Measurements from ENCODE around the gene IGFBP3. TPM values are rescaled to one million over a fixed set of nuclear protein-coding genes. Genes with fewer than 3 reads are reported as not detected.

IGFBP3 gene
- total and polyA plus RNA-seq, 2 of the 13 experiments (the other 11 are each of a cell fraction or from before 2014, with no cell fraction given) = 57.5 TPM; not detected in 1

DNA sequence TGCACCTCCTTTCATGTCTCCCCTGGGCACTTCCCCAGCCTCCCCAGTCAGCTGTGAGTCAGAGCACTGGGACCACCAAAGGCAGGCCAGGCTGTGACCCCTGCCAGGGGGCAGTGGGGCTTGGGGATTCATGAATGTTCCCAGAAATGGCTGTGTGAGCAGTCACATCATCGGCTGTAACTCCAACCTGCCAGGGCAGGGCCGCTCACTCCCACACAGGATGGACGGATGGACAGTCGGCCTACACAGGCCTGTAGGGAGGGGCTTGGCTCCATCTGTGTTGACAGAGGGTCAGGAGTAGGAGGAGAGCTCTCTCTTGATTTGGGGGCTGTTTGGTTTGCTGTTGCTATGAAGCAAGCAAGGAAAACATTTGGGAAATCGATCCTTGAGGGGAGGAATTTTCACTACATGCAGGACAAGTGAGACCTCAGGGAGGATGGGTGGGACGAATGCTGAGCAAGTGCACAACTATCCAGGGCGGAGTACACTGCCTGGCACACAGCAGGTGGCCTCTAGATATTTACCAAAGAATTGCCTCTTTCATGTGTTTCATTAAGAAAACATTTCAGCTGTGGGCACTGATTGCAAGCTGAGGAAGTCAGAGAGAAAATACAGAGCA lies 35.7 kb downstream of the IGFBP3 start (continued):
- TF ChIP-seq ZNF672 (CRISPR knock-in tag; IDR thresholded peaks at IDR 0.05) (no peak), RBFOX2 (IDR thresholded peaks at IDR 0.05; ENCODE audit: low read depth, low read length) (peak; percentile 43; the same call in 1 of the 2 replicates), RORA (CRISPR knock-in tag; IDR thresholded peaks at IDR 0.05) (no peak), ZNF136 (CRISPR knock-in tag; IDR thresholded peaks at IDR 0.05; ENCODE audit: low read depth) (peak; percentile 84; the same call in 1 of the 2 replicates), ASH2L (IDR thresholded peaks at IDR 0.05; ENCODE audit: insufficient read length, low read depth, low read length) (peak; percentile 71), RBAK (CRISPR knock-in tag; IDR thresholded peaks at IDR 0.05) (peak; percentile 36; the same call in 1 of the 2 replicates), ATF7 (IDR thresholded peaks at IDR 0.05) (no peak; the same call in 1 of the 2 replicates), ATF7 (CRISPR knock-in tag; IDR thresholded peaks at IDR 0.05) (peak; percentile 92), NR2F2 (IDR thresholded peaks at IDR 0.05; ENCODE audit: borderline replicate concordance, low read depth) (no peak), GZF1 (CRISPR knock-in tag; IDR thresholded peaks at IDR 0.05) (peak; percentile 84; the same call in 1 of the 2 replicates), ZNF296 (CRISPR knock-in tag; conservative IDR thresholded peaks at IDR 0.05) (peak; percentile 94), ZMYM2 (CRISPR knock-in tag; IDR thresholded peaks at IDR 0.05) (peak; percentile 62)
- TF ChIP-seq, protein P1, sequence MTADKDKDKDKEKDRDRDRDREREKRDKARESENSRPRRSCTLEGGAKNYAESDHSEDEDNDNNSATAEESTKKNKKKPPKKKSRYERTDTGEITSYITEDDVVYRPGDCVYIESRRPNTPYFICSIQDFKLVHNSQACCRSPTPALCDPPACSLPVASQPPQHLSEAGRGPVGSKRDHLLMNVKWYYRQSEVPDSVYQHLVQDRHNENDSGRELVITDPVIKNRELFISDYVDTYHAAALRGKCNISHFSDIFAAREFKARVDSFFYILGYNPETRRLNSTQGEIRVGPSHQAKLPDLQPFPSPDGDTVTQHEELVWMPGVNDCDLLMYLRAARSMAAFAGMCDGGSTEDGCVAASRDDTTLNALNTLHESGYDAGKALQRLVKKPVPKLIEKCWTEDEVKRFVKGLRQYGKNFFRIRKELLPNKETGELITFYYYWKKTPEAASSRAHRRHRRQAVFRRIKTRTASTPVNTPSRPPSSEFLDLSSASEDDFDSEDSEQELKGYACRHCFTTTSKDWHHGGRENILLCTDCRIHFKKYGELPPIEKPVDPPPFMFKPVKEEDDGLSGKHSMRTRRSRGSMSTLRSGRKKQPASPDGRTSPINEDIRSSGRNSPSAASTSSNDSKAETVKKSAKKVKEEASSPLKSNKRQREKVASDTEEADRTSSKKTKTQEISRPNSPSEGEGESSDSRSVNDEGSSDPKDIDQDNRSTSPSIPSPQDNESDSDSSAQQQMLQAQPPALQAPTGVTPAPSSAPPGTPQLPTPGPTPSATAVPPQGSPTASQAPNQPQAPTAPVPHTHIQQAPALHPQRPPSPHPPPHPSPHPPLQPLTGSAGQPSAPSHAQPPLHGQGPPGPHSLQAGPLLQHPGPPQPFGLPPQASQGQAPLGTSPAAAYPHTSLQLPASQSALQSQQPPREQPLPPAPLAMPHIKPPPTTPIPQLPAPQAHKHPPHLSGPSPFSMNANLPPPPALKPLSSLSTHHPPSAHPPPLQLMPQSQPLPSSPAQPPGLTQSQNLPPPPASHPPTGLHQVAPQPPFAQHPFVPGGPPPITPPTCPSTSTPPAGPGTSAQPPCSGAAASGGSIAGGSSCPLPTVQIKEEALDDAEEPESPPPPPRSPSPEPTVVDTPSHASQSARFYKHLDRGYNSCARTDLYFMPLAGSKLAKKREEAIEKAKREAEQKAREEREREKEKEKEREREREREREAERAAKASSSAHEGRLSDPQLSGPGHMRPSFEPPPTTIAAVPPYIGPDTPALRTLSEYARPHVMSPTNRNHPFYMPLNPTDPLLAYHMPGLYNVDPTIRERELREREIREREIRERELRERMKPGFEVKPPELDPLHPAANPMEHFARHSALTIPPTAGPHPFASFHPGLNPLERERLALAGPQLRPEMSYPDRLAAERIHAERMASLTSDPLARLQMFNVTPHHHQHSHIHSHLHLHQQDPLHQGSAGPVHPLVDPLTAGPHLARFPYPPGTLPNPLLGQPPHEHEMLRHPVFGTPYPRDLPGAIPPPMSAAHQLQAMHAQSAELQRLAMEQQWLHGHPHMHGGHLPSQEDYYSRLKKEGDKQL (CRISPR knock-in tag; IDR thresholded peaks at IDR 0.05; ENCODE audit: low read depth) = peak; percentile 95
- TF ChIP-seq, protein P2, sequence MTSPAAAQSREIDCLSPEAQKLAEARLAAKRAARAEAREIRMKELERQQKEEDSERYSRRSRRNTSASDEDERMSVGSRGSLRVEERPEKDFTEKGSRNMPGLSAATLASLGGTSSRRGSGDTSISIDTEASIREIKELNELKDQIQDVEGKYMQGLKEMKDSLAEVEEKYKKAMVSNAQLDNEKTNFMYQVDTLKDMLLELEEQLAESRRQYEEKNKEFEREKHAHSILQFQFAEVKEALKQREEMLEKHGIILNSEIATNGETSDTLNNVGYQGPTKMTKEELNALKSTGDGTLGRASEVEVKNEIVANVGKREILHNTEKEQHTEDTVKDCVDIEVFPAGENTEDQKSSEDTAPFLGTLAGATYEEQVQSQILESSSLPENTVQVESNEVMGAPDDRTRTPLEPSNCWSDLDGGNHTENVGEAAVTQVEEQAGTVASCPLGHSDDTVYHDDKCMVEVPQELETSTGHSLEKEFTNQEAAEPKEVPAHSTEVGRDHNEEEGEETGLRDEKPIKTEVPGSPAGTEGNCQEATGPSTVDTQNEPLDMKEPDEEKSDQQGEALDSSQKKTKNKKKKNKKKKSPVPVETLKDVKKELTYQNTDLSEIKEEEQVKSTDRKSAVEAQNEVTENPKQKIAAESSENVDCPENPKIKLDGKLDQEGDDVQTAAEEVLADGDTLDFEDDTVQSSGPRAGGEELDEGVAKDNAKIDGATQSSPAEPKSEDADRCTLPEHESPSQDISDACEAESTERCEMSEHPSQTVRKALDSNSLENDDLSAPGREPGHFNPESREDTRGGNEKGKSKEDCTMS (CRISPR knock-in tag; conservative IDR thresholded peaks at IDR 0.05) = 0 out of 2 replicates have a peak, but pooled peaks have one; percentile 18

Measured in HepG2 (cell line).